Gastrocnemius medialis (tissue), 4 donors: ENCODE measurements around the gene NEB. TPM values are rescaled to one million over a fixed set of nuclear protein-coding genes. Genes with fewer than 3 reads are reported as not detected.
"Not testable (repeated sequence)": the region's sequence is repeated elsewhere in the genome, so short reads cannot be mapped to it uniquely, and the experiment has no call there.

Experiments used
- ATAC-seq, 2 donors: fragments of 150-250 bp; one replicate each; pipeline ENCODE4 v1.9.1; 2016
- DNase-seq, 2 donors: peaks; one replicate each; pipeline ENCODE4 v3.0.0-alpha.2; 2019
- H3K27ac ChIP-seq, 4 donors: fragments of 200-600 bp; sonication (generic); 1 replicate in 1 of 4; 2 replicates in 3 of 4; pipeline ENCODE4 v1.5.1; 2016 to 2018; ENCODE audit warnings: mild to moderate bottlenecking in 2 of 4, moderate library complexity in 1 of 4
- H3K27me3 ChIP-seq, 3 donors: fragments of 200-600 bp; sonication (generic) in 2 of 3; 1 replicate in 1 of 3; 2 replicates in 2 of 3; pipeline versions ENCODE4 v1.5.1 to v1.6.0; 2016 to 2019; ENCODE audit warnings: mild to moderate bottlenecking in 1 of 3, moderate library complexity in 1 of 3
- H3K36me3 ChIP-seq, 2 donors: fragments of 200-600 bp; sonication (generic) in 1 of 2; one replicate each; pipeline ENCODE4 v1.5.1; 2017 to 2018
- H3K4me1 ChIP-seq, 2 donors: fragments of 200-600 bp; sonication (generic) in 1 of 2; one replicate each; pipeline ENCODE4 v1.5.1; 2016 to 2017; ENCODE audit warnings: mild to moderate bottlenecking in 2 of 2
- H3K4me3 ChIP-seq, 4 donors: fragments of 200-600 bp; sonication (generic) in 3 of 4; 1 replicate in 1 of 4; 2 replicates in 3 of 4; pipeline ENCODE4 v1.5.1; 2016 to 2019; ENCODE audit warnings: mild to moderate bottlenecking in 2 of 4
- H3K9me3 ChIP-seq, 3 donors: fragments of 200-600 bp; sonication (generic) in 2 of 3; 1 replicate in 1 of 3; 2 replicates in 2 of 3; pipeline ENCODE4 v1.5.1; 2016 to 2019
- POLR2A ChIP-seq, 2 donors: fragments of 450-650 bp; IDR thresholded peaks; one replicate each; pipeline ENCODE4 v1.6.1; 2017; ENCODE audit warnings: antibody characterized with exemption in 2 of 2, mild to moderate bottlenecking in 2 of 2, moderate library complexity in 2 of 2
- in situ Hi-C, 4 donors: fragments of 200-750 bp; cut with MboI; loops; one replicate each; pipeline versions ENCODE4 v1.15.0 to v1.8.0; 2017; ENCODE audit warnings: low sequenced_read_pairs in 4 of 4
- intact Hi-C: fragments of 100-400 bp; cut with DNase I; formaldehyde crosslinking; loops from one replicate; pipeline ENCODE4 v1.15.1; 2023; ENCODE audit warnings: low total_unique reads
- total RNA-seq, 4 donors: library from RNA; depleted of rRNA; stranded (reverse); fragments of >200 nt; gene quantifications; one replicate each; pipeline versions ENCODE4 v1.1.0 to v1.2.3, GENCODE V29; 2016
- TF ChIP-seq, protein P1 (sequence below), 5 experiments: fragments of 450-650 bp in 3 of 5; fragments of 200-600 bp in 2 of 5; sonication (generic) in 2 of 5; IDR thresholded peaks in 4 of 5; conservative IDR thresholded peaks in 1 of 5; 1 replicate in 4 of 5; 2 replicates in 1 of 5; pipeline ENCODE4 v1.5.1; 2016 to 2019; ENCODE audit warnings: antibody characterized with exemption in 5 of 5, mild to moderate bottlenecking in 3 of 5, moderate library complexity in 3 of 5

The NEB gene
- total RNA-seq, 4 donors from 2014 or later: 6,824 to 7,704 (median 7,108) TPM

- Histone ChIP-seq H3K9me3 (no peaks in the 10 kb centered on the region), H3K4me1 (peaks cover 0 to 5% of the 10 kb centered on the region in 2 donors), H3K36me3 (peaks cover 0 to 76% of the 10 kb centered on the region in 2 donors), H3K27ac (peak overlapping the region in 2 of 4 donors; percentile 29 to 54), H3K27me3 (no peaks in the 10 kb centered on the region), H3K4me3 (no peak overlapping the region)
- DNase-seq (no peak), ATAC-seq (no peak)
- TF ChIP-seq, protein P1, sequence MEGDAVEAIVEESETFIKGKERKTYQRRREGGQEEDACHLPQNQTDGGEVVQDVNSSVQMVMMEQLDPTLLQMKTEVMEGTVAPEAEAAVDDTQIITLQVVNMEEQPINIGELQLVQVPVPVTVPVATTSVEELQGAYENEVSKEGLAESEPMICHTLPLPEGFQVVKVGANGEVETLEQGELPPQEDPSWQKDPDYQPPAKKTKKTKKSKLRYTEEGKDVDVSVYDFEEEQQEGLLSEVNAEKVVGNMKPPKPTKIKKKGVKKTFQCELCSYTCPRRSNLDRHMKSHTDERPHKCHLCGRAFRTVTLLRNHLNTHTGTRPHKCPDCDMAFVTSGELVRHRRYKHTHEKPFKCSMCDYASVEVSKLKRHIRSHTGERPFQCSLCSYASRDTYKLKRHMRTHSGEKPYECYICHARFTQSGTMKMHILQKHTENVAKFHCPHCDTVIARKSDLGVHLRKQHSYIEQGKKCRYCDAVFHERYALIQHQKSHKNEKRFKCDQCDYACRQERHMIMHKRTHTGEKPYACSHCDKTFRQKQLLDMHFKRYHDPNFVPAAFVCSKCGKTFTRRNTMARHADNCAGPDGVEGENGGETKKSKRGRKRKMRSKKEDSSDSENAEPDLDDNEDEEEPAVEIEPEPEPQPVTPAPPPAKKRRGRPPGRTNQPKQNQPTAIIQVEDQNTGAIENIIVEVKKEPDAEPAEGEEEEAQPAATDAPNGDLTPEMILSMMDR (IDR thresholded peaks at IDR 0.05 in 4 of 5, conservative IDR thresholded peaks at IDR 0.05 in 1 of 5): no peak
- TF ChIP-seq POLR2A (IDR thresholded peaks at IDR 0.05): no peak
- intact Hi-C loops: no loop called here
- in situ Hi-C loops: loop anchor here in 2 of 4 donors (25.0 kb wide), 1 partner anchor 401 kb away; no protein-coding TSS in a partner anchor
These were observed 122.9 kb downstream of the NEB start for GRCh38 chr2:151611351-151611750.

GRCh38 chr2:151610310-151610709 is 124.0 kb downstream of the NEB start:
- H3K9me3 ChIP-seq: no peaks in the 10 kb centered on the region
- in situ Hi-C loops (loop anchor here in 2 of 4 donors (25.0 kb wide), 1 partner anchor 402 kb away; no protein-coding TSS in a partner anchor), intact Hi-C loops (no loop called here)
- no peaks in the 10 kb centered on the region for H3K27me3 ChIP-seq
- DNase-seq: no peak
- no peak overlapping the region for H3K4me3 ChIP-seq
- H3K36me3 ChIP-seq: peaks cover 0 to 69% of the 10 kb centered on the region in 2 donors
- no peak for ATAC-seq
- peak overlapping the region in 1 of 4 donors; percentile 54 for H3K27ac ChIP-seq
- peaks cover 0 to 5% of the 10 kb centered on the region in 2 donors for H3K4me1 ChIP-seq
- no peak for TF ChIP-seq POLR2A (IDR thresholded peaks at IDR 0.05)
- TF ChIP-seq, protein P1 (IDR thresholded peaks at IDR 0.05 in 4 of 5, conservative IDR thresholded peaks at IDR 0.05 in 1 of 5): no peak

- DNase-seq (no peak), ATAC-seq (no peak)
- intact Hi-C loops: no loop called here
- Histone ChIP-seq H3K9me3 (no peaks in the 10 kb centered on the region), H3K4me3 (no peak overlapping the region), H3K4me1 (peaks cover 0 to 5% of the 10 kb centered on the region in 2 donors), H3K27ac (peak overlapping the region in 1 of 4 donors; percentile 54), H3K27me3 (no peaks in the 10 kb centered on the region), H3K36me3 (peaks cover 0 to 64% of the 10 kb centered on the region in 2 donors)
- in situ Hi-C loops: loop anchor here in 2 of 4 donors (25.0 kb wide), 1 partner anchor 403 kb away; no protein-coding TSS in a partner anchor
- TF ChIP-seq POLR2A (IDR thresholded peaks at IDR 0.05): no peak
- TF ChIP-seq, protein P1 (IDR thresholded peaks at IDR 0.05 in 4 of 5, conservative IDR thresholded peaks at IDR 0.05 in 1 of 5): no peak
These were observed 124.6 kb downstream of the NEB start for GRCh38 chr2:151609705-151610104.

DNA sequence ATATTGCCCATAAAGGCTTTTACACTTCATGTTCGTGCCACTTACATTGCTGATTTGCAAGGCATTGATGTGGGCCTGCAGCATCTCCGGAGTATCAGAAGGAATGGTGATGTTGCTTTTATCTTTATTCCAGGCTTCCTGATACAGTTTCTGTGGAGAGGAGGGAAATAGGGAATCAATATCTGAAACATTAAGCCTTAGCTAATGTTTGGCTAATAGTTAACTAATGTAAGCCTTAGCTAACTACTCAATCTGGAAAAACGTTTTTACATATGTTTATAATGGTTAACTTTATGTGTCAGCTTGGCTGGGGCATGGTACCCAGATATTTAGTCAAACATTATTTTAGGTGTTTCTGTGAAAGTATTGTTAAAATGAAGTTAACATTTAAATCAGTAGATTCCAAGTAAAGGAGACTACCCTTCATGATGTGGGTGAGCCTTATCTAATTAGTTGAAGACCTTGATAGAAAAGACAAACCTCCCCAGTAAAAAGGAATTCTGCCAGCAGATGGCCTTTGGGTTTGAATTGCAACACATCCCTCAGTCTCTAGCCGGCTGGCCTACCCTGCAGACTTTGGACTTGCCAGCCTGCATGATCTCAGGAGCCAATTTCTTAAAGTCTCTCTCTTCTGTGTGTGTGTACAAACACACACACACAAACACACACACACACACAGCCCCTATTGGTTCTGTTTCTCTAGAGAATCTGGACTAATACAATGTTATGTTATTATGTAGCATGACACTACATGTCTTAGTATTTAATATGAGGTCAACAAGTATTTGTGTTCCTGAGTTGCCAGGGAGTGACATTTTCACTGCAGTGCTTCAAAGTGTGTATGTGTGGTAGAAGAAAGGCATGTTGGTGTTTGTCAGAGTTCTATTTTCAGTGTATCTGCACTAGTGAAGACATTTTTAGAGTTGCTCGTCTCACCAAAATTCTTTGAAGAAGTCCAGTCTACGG is 126.5 kb downstream of the NEB start:
- peaks cover 0 to 44% of the 10 kb centered on the region in 2 donors for H3K36me3 ChIP-seq
- H3K9me3 ChIP-seq, H3K4me1 ChIP-seq, H3K27ac ChIP-seq, DNase-seq, H3K27me3 ChIP-seq, H3K4me3 ChIP-seq, intact Hi-C loops: not testable (repeated sequence)
- ATAC-seq: peak; percentile 43 to 71
- in situ Hi-C loops: loop anchor here in 2 of 4 donors (25.0 kb wide), 1 partner anchor 405 kb away; no protein-coding TSS in a partner anchor

GRCh38 chr2:151603530-151603929 is 130.7 kb downstream of the NEB start:
- H3K9me3 ChIP-seq, intact Hi-C loops, H3K27me3 ChIP-seq, H3K27ac ChIP-seq, ATAC-seq, H3K4me3 ChIP-seq, H3K36me3 ChIP-seq, H3K4me1 ChIP-seq: not testable (repeated sequence)
- DNase-seq: peak in 1 of 2 donors; percentile 34
- in situ Hi-C loops: loop anchor here in 2 of 4 donors (25.0 kb wide), 1 partner anchor 409 kb away; no protein-coding TSS in a partner anchor

GRCh38 chr2:151602402-151602801 is 131.9 kb downstream of the NEB start:
- H3K27ac ChIP-seq: not testable (repeated sequence)
- in situ Hi-C loops: loop anchor here in 2 of 4 donors (25.0 kb wide), 1 partner anchor 410 kb away; no protein-coding TSS in a partner anchor

DNA sequence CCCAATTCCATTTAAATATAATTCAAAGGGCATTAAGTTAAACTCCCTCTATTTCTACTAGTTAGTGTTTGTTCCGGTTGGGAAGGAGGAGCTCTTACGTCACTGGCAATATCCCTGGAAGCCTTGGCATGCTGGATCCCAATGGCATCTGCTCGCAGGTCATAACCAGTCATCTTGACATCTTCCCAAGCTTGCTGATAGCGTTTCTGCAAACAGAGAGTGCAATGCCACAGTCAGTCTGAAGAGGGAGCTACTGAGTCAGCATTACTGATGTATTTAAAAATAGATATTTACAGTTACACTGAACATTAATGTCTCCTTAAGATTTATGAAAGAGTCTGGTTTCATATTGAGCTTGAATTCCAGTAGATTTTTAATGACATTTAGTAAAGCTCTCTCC is 132.5 kb downstream of the NEB start:
- ATAC-seq: peak; percentile 61 to 72
- intact Hi-C loops, H3K27me3 ChIP-seq, H3K9me3 ChIP-seq, H3K27ac ChIP-seq, H3K36me3 ChIP-seq, H3K4me3 ChIP-seq, DNase-seq, H3K4me1 ChIP-seq: not testable (repeated sequence)
- in situ Hi-C loops: loop anchor here in 2 of 4 donors (25.0 kb wide), 1 partner anchor 410 kb away; no protein-coding TSS in a partner anchor

More at GRCh38 chr2:151602402-151602801, 131.9 kb downstream of the NEB start:
- DNase-seq, H3K4me1 ChIP-seq, H3K27me3 ChIP-seq, H3K9me3 ChIP-seq, H3K4me3 ChIP-seq, H3K36me3 ChIP-seq, intact Hi-C loops, ATAC-seq: not testable (repeated sequence)

DNA sequence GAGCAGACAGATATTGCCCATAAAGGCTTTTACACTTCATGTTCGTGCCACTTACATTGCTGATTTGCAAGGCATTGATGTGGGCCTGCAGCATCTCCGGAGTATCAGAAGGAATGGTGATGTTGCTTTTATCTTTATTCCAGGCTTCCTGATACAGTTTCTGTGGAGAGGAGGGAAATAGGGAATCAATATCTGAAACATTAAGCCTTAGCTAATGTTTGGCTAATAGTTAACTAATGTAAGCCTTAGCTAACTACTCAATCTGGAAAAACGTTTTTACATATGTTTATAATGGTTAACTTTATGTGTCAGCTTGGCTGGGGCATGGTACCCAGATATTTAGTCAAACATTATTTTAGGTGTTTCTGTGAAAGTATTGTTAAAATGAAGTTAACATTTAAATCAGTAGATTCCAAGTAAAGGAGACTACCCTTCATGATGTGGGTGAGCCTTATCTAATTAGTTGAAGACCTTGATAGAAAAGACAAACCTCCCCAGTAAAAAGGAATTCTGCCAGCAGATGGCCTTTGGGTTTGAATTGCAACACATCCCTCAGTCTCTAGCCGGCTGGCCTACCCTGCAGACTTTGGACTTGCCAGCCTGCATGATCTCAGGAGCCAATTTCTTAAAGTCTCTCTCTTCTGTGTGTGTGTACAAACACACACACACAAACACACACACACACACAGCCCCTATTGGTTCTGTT is 137.2 kb downstream of the NEB start:
- H3K9me3 ChIP-seq, H3K36me3 ChIP-seq, H3K4me3 ChIP-seq, DNase-seq, H3K27me3 ChIP-seq, H3K27ac ChIP-seq, in situ Hi-C loops, intact Hi-C loops, H3K4me1 ChIP-seq: not testable (repeated sequence)
- peak; percentile 6 to 47 for ATAC-seq
